Fibroblast of skin of back (primary cell): ENCODE results near the gene SMIM21. TPM values are rescaled to one million over a fixed set of nuclear protein-coding genes. Genes with fewer than 3 reads are reported as not detected.

ENCODE experiments used
- DNase-seq: peaks from one replicate; pipeline ENCODE4 v3.0.0-alpha.2; 2013
- polyA plus RNA-seq, 2 experiments: library from polyadenylated mRNA; unstranded; fragments of 120-200 nt; gene quantifications; one replicate each; pipeline ENCODE4 v1.2.1, GENCODE V29; 2013; ENCODE audit not compliant: insufficient read length in 2 of 2

Gene SMIM21
- polyA plus RNA-seq (2013, experiment 1 of 2; ENCODE audit: insufficient read length) = not detected
- not detected for polyA plus RNA-seq (2013, experiment 2 of 2; ENCODE audit: insufficient read length)

GRCh38 chr18:75427603-75428002, at the start of gene SMIM21:
Gene SMIM21 (minus strand): TSS chr18:75427703. CDS start chr18:75427563, 140 bp downstream.
- no peak for DNase-seq

- peak; percentile 90 for DNase-seq
These were observed 47.7 kb upstream of the SMIM21 start for GRCh38 chr18:75475228-75475627.

- DNase-seq = no peak
These were observed 46.8 kb upstream of the SMIM21 start for GRCh38 chr18:75474332-75474731.

- no peak for DNase-seq
These were observed 45.8 kb upstream of the SMIM21 start for GRCh38 chr18:75473316-75473715.

GRCh38 chr18:75472906-75473305, 45.4 kb upstream of the SMIM21 start:
- DNase-seq = no peak

- no peak for DNase-seq
These were observed 44.9 kb upstream of the SMIM21 start for GRCh38 chr18:75472396-75472795.

- DNase-seq = no peak
These were observed 44.3 kb upstream of the SMIM21 start for GRCh38 chr18:75471850-75472249.

- no peak for DNase-seq
These were observed 40.3 kb upstream of the SMIM21 start for GRCh38 chr18:75467851-75468250.

GRCh38 chr18:75467281-75467795, 39.8 kb upstream of the SMIM21 start:
- no peak for DNase-seq

GRCh38 chr18:75464356-75464755, 36.9 kb upstream of the SMIM21 start:
- no peak for DNase-seq

GRCh38 chr18:75462178-75462832, 34.8 kb upstream of the SMIM21 start:
- DNase-seq = no peak

GRCh38 chr18:75456199-75456631, 28.7 kb upstream of the SMIM21 start:
- no peak for DNase-seq

GRCh38 chr18:75455249-75456198, 28.0 kb upstream of the SMIM21 start:
- DNase-seq = peak; percentile 28

GRCh38 chr18:75454022-75454795, 26.7 kb upstream of the SMIM21 start:
- no peak for DNase-seq

- DNase-seq = no peak
These were observed 23.4 kb upstream of the SMIM21 start for GRCh38 chr18:75450906-75451305.

GRCh38 chr18:75441896-75442295, 14.4 kb upstream of the SMIM21 start:
- peak; percentile 80 for DNase-seq

GRCh38 chr18:75439348-75439747, 11.8 kb upstream of the SMIM21 start:
- DNase-seq = peak; percentile 66

- DNase-seq = peak; percentile 75
These were observed 11.4 kb upstream of the SMIM21 start for GRCh38 chr18:75438891-75439290.

GRCh38 chr18:75437979-75438378, 10.5 kb upstream of the SMIM21 start:
- no peak for DNase-seq

- DNase-seq = no peak
These were observed 5.6 kb upstream of the SMIM21 start for GRCh38 chr18:75433098-75433497.

- no peak for DNase-seq
These were observed 2.5 kb upstream of the SMIM21 start for GRCh38 chr18:75429975-75430374.

- no peak for DNase-seq
These were observed 987 bp upstream of the SMIM21 start for GRCh38 chr18:75428490-75428889.
